Measurements from ENCODE around the gene TNS3.

The TNS3 gene

GRCh38 chr7:47411281-47411869 lies 170.5 kb downstream of the TNS3 start:
- no peak overlapping the region for H3K27ac ChIP-seq (ENCODE audit: low read length)
- H3K4me3 ChIP-seq (ENCODE audit: low read length): no peak overlapping the region
- 0 out of 2 replicates have a peak, but pooled peaks cover 6% of the 10 kb centered on the region for H4K20me1 ChIP-seq (ENCODE audit: insufficient read depth, low read length)

GRCh38 chr7:47408675-47409074 lies 173.2 kb downstream of the TNS3 start:
- Histone ChIP-seq H3K27ac (ENCODE audit: low read length) (no peak overlapping the region), H3K4me2 (ENCODE audit: low read depth, low read length) (no peak overlapping the region), H3K4me1 (ENCODE audit: low read length) (no peaks in the 10 kb centered on the region), H3K9me3 (replicated peaks; ENCODE audit: insufficient read depth, low read length) (no peaks in the 10 kb centered on the region), H2AFZ (ENCODE audit: low read length) (no peak overlapping the region), H4K20me1 (ENCODE audit: insufficient read depth, low read length) (peaks cover 10% of the 10 kb centered on the region; the same call in 1 of the 2 replicates), H3K36me3 (replicated peaks; ENCODE audit: insufficient read depth, low read length) (peaks cover 29% of the 10 kb centered on the region), H3K79me2 (ENCODE audit: low read length) (peaks cover 71% of the 10 kb centered on the region), H3F3A (ENCODE audit: insufficient read depth, low read length) (0 out of 2 replicates have a peak, but pooled peaks cover 6% of the 10 kb centered on the region), H3K9me2 (replicated peaks; ENCODE audit: insufficient read depth, low read length) (no peaks in the 10 kb centered on the region), H3K27me3 (replicated peaks; ENCODE audit: insufficient read depth, low read length) (no peaks in the 10 kb centered on the region), H3K4me3 (ENCODE audit: low read length) (no peak overlapping the region), H3K9ac (ENCODE audit: low read length) (no peak overlapping the region)
- no peak for TF ChIP-seq EZH2phosphoT487 (IDR thresholded peaks at IDR 0.05; ENCODE audit: low read length)
- TF ChIP-seq EZH2 (optimal IDR thresholded peaks at IDR 0.05; ENCODE audit: low read depth, low read length): no peak
- TF ChIP-seq, protein P1, sequence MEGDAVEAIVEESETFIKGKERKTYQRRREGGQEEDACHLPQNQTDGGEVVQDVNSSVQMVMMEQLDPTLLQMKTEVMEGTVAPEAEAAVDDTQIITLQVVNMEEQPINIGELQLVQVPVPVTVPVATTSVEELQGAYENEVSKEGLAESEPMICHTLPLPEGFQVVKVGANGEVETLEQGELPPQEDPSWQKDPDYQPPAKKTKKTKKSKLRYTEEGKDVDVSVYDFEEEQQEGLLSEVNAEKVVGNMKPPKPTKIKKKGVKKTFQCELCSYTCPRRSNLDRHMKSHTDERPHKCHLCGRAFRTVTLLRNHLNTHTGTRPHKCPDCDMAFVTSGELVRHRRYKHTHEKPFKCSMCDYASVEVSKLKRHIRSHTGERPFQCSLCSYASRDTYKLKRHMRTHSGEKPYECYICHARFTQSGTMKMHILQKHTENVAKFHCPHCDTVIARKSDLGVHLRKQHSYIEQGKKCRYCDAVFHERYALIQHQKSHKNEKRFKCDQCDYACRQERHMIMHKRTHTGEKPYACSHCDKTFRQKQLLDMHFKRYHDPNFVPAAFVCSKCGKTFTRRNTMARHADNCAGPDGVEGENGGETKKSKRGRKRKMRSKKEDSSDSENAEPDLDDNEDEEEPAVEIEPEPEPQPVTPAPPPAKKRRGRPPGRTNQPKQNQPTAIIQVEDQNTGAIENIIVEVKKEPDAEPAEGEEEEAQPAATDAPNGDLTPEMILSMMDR (IDR thresholded peaks at IDR 0.05; ENCODE audit: low read length): no peak
- no peak for DNase-seq

More at GRCh38 chr7:47411281-47411869, 170.5 kb downstream of the TNS3 start:
- Histone ChIP-seq H2AFZ (ENCODE audit: low read length) (no peak overlapping the region), H3K9me3 (replicated peaks; ENCODE audit: insufficient read depth, low read length) (no peaks in the 10 kb centered on the region), H3F3A (ENCODE audit: insufficient read depth, low read length) (0 out of 2 replicates have a peak, but pooled peaks cover 3% of the 10 kb centered on the region), H3K4me1 (ENCODE audit: low read length) (no peaks in the 10 kb centered on the region), H3K36me3 (replicated peaks; ENCODE audit: insufficient read depth, low read length) (peaks cover 35% of the 10 kb centered on the region), H3K9ac (ENCODE audit: low read length) (no peak overlapping the region), H3K79me2 (ENCODE audit: low read length) (peaks cover 75% of the 10 kb centered on the region), H3K9me2 (replicated peaks; ENCODE audit: insufficient read depth, low read length) (no peaks in the 10 kb centered on the region), H3K4me2 (ENCODE audit: low read depth, low read length) (no peak overlapping the region), H3K27me3 (replicated peaks; ENCODE audit: insufficient read depth, low read length) (no peaks in the 10 kb centered on the region)
- TF ChIP-seq, protein P1 (IDR thresholded peaks at IDR 0.05; ENCODE audit: low read length): no peak
- TF ChIP-seq EZH2phosphoT487 (IDR thresholded peaks at IDR 0.05; ENCODE audit: low read length) (no peak), EZH2 (optimal IDR thresholded peaks at IDR 0.05; ENCODE audit: low read depth, low read length) (no peak)
- DNase-seq: no peak

GRCh38 chr7:47407821-47408674 lies 173.9 kb downstream of the TNS3 start:
- H3K79me2 ChIP-seq (ENCODE audit: low read length): peaks cover 77% of the 10 kb centered on the region
- no peak overlapping the region for H2AFZ ChIP-seq (ENCODE audit: low read length)
- no peaks in the 10 kb centered on the region for H3K4me1 ChIP-seq (ENCODE audit: low read length)
- H3K4me3 ChIP-seq (ENCODE audit: low read length): no peak overlapping the region
- no peak for TF ChIP-seq EZH2 (optimal IDR thresholded peaks at IDR 0.05; ENCODE audit: low read depth, low read length)
- TF ChIP-seq, protein P1 (IDR thresholded peaks at IDR 0.05; ENCODE audit: low read length): no peak
- no peak for TF ChIP-seq EZH2phosphoT487 (IDR thresholded peaks at IDR 0.05; ENCODE audit: low read length)
- peaks cover 34% of the 10 kb centered on the region for H3K36me3 ChIP-seq (replicated peaks; ENCODE audit: insufficient read depth, low read length)
- H3K9me2 ChIP-seq (replicated peaks; ENCODE audit: insufficient read depth, low read length): no peaks in the 10 kb centered on the region
- H3K9me3 ChIP-seq (replicated peaks; ENCODE audit: insufficient read depth, low read length): no peaks in the 10 kb centered on the region
- H3K4me2 ChIP-seq (ENCODE audit: low read depth, low read length): no peak overlapping the region
- peaks cover 10% of the 10 kb centered on the region; the same call in 1 of the 2 replicates for H4K20me1 ChIP-seq (ENCODE audit: insufficient read depth, low read length)
- DNase-seq: no peak
- H3K27me3 ChIP-seq (replicated peaks; ENCODE audit: insufficient read depth, low read length): no peaks in the 10 kb centered on the region
- H3K27ac ChIP-seq (ENCODE audit: low read length): no peak overlapping the region
- H3K9ac ChIP-seq (ENCODE audit: low read length): no peak overlapping the region
- 0 out of 2 replicates have a peak, but pooled peaks cover 6% of the 10 kb centered on the region for H3F3A ChIP-seq (ENCODE audit: insufficient read depth, low read length)
